HG03432 (cell line): ENCODE measurements around the gene FFAR1.
"Not testable (repeated sequence)": the region's sequence is repeated elsewhere in the genome, so short reads cannot be mapped to it uniquely, and the experiment has no call there.

Source experiments
- ATAC-seq: cut with Tn5 transposase; IDR thresholded peaks from one replicate; pipeline ENCODE4 v1.9.1; 2021; ENCODE audit warnings: mild to moderate bottlenecking, moderate library complexity; ENCODE audit not compliant: unreplicated experiment

Gene FFAR1

DNA sequence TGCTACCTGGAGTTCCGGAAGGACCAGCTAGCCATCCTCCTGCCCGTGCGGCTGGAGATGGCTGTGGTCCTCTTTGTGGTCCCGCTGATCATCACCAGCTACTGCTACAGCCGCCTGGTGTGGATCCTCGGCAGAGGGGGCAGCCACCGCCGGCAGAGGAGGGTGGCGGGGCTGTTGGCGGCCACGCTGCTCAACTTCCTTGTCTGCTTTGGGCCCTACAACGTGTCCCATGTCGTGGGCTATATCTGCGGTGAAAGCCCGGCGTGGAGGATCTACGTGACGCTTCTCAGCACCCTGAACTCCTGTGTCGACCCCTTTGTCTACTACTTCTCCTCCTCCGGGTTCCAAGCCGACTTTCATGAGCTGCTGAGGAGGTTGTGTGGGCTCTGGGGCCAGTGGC is 11.7 kb downstream of the FFAR1 start:
- not testable (repeated sequence) for ATAC-seq

DNA sequence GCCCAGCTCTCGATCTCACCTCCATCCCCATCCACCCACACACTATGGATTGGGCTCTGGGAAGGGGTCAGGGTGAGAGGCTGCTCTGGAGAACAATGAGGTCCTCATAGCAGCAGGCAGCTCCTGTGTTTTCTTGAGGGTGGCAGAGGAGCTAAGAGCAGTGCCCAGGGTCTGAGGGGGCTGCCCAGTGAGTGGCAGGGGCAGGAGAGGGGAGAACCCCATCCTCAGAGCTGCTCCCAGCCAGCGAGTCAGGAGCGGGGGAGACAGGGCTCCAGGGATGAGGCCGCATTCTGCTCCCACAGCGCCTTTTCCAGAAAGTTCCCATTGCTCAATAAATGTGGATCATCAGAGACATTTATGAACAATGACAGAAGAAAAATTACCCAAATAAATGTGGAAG is 12.4 kb downstream of the FFAR1 start:
- ATAC-seq: not testable (repeated sequence)

DNA sequence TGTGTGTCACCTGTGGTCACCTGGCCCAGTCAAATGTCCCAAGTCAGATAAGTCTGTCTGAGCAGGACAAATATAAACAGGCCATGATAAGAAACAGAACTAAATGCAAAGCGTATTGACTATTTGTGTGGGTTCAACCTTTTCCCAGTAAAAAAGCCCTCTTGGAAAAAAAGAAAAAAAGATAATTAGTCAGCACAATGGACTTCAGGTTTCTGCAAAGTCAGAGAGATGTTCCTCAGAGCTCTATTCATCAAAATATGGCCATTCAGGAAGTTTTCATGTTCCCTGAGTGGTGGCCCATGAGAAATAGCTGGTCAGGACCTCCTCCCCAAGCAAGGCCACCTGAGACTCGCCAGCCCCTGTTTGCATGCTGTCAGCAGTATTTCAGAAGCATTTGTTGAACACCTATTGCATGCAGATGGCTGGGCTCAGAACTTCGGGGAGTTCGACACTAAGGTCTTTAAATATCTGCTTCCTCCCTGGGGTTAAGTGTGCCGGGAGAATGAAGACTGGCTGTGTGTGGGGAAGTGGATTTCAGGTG is 13.2 kb downstream of the FFAR1 start:
- no peak for ATAC-seq

DNA sequence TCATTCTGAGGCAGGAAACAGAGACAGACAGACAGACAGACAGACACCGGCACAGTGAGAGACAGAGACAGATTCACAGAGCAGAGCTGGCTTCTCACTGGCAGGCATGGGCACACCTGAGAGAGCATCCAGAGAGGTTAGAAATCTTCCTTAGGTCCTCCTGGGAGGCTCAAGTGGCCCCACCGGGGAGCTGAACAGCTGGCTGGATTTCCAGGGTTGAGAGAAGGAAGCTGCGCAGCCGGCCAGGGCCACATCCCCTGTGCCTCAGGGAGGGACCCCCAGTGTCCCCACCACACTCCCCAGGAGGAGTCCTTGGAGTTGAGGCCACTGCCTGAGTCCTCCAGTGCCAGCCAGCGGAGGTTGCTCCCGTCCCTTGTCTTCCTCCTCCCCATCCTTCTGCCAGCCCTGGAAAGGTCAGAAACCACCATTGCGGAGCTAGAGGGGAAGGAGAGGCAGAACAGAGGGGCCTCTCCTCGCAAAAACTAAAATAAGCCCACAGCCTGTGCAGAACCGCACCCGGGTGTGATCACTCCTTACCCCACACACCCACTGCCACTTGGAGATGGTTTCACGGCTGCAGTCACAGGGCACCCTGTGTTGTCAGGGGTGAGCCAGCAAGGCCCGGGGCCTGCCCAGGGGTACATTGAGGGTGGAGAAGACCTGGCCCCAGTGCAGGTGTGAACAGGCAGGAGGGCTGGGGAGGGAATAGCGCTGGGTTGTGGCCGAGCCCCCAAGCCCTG is 14.7 kb downstream of the FFAR1 start:
- no peak for ATAC-seq

DNA sequence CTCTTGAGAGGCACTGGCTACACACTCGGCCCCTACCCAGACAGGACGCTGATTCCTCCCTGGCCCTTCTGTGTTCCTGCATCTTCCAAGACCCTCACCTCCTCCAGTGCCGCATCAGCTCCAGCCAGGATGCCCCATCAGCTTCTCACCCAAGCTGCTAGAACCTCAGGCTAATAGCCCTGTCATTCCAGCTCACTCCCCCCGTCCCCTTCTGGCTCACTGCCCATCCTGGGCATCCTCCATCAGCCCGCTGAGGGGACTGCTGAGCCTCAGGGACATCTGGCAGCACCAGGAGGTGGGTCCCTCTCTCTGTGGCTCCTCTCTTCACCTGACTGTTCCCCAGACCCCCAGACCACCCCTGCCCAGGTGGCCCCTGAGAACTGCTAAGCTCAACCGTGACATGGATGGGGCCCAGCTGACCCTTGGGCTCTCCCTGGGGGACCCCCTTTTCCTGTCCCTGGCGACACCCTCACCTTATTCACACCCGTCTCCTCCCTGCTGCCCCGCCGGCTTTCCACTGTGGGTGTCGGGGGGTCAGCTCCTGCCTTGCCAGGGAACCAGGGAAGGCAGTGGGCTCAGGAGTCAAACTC is 15.4 kb downstream of the FFAR1 start:
- no peak for ATAC-seq

DNA sequence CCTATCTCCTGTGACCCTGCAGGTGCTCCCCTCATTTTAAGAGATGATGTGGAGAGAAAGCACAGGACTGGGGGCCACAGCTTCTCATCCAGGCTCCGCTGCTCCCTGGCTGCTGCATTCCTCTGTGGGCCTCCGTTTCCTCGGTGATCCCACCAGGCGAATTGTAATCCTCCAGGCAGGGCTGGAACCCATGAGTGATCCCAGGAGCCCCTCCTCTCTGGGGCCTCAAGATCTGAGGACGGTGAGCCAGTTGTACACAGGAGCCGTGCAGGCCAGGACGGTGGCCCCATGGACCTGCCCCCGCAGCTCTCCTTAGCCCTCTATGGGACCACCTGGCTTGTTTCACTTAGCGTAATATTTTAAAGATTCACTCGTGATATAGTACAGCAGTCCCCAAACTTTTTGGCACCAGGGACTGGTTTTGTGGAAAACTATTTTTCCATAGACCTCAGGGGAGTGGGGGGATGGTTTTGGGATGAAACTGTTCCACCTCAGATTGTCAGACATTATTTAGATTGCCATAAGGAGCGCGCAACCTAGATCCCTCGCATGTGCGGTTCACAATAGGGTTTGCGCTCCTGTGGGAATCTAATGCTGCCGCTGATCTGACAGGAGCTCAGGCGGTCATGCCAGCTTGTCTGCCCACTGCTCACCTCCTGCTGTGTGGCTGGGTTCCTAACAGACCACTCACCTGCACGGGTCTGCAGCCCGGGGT is 16.2 kb downstream of the FFAR1 start:
- ATAC-seq: no peak

DNA sequence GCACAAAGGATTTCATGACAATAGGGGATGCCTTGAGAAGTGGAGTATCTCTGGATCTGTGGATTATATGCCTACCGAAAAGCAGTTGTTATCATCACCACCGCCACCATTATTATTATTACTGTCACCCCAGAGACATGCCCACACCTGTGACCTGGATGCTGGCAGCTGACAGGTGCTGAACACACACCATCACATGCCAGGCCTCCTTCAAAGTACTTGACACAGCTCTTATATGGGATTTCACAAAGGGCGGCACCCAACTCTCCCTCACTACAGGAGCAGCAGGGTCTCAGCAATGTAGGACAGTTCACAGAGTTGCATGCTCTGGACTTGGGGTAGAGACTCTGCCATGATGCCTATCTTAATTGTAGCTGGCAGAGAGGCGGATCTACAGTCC is 17.6 kb downstream of the FFAR1 start:
- no peak for ATAC-seq

DNA sequence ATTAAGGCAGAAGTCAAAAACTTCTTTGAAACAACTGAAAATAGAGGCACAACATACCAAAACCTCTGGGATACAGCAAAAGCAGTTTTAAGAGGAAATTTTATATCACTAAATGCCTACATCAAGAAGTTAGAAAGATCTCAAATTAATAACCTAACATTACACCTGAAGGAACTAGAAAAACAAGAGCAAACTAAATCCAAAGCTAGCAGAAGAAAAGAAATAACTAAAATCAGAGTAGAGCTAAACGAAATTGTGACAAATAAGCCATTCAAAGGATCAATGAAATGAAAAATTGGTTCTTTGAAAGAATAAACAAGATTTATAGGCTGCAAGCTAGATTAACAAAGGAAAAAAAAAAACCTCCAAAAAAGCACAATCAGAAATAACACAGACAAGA is 20.7 kb downstream of the FFAR1 start:
- no peak for ATAC-seq

DNA sequence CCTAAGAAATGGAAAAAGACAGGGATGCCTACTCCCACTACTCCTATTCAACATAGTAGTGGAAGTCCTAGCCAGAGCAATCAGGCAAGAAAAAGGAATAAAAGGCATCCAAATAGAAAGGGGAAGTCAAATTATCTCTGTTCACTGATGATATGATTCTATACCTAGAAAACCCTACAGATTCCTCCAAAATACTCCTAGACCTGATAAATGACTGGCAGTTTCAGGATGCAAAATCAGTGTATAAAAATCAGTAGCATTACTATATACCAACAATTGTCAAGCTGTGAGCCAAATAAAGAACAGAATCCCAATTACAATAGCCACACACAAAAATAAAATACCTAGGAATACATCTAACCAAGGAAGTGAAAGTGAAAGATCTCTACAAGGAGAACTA is 21.8 kb downstream of the FFAR1 start:
- ATAC-seq: no peak

DNA sequence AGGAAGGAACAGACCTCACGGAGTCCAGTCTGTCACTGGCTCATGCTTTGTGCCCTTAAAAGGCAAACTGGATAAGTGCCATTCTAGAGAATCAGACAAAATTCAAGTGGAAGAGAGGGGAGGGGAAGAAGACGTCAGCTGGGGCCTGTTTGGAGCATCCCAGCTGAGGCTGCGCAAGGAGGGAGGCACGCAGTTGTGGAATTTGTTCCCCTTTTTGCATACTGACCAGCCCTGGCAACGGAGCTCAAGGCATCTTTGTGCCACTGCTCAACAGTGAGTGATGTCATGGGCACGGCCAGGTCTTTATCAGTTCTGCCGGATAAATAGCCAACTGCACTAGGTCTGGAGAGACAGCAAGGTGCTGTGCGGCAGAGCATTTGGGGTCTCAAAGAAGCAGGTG is 23.0 kb downstream of the FFAR1 start, which contains the start of gene GPR42:
Gene GPR42 (plus strand): TSS at position 347 of the 400 bp plus-strand sequence. CDS start 292 bp downstream, outside the sequence.
- no peak for ATAC-seq

DNA sequence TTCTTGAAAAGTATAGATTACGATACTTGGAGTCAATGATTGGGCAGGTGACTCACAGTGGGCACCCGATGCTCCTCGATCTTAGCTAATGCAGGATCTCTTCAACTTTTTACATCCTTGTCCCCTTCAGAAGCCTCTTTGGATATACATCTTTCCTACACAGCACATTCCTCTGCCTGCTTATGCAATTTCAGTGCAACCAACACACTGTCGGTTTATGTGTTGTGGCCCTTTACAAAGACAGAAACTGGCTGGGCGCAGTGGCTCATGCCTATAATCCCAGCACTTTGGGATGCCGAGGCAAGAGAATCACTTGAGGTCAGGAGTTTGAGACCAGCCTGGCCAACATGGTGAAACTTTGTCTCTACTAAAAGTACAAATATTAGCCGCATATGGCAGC is 25.8 kb downstream of the FFAR1 start:
- no peak for ATAC-seq

DNA sequence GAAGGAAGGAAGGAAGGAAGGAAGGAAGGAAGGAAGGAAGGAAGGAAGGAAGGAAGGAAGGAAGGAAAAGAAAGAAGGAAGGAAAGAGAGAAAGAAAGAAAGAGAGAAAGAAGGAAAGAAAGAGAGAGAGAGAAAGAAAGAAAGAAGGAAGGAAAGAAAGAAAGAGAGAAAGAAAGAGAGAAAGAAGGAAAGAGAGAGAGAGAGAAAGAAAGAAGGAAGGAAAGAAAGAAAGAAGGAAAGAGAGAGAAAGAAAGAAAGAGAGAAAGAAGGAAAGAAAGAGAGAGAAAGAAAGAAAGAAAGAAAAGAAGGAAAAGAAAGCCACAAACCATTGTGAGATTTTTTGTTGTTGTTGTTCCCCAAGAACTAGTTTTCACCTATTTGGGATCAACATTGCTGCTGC is 26.3 kb downstream of the FFAR1 start:
- ATAC-seq: not testable (repeated sequence)

DNA sequence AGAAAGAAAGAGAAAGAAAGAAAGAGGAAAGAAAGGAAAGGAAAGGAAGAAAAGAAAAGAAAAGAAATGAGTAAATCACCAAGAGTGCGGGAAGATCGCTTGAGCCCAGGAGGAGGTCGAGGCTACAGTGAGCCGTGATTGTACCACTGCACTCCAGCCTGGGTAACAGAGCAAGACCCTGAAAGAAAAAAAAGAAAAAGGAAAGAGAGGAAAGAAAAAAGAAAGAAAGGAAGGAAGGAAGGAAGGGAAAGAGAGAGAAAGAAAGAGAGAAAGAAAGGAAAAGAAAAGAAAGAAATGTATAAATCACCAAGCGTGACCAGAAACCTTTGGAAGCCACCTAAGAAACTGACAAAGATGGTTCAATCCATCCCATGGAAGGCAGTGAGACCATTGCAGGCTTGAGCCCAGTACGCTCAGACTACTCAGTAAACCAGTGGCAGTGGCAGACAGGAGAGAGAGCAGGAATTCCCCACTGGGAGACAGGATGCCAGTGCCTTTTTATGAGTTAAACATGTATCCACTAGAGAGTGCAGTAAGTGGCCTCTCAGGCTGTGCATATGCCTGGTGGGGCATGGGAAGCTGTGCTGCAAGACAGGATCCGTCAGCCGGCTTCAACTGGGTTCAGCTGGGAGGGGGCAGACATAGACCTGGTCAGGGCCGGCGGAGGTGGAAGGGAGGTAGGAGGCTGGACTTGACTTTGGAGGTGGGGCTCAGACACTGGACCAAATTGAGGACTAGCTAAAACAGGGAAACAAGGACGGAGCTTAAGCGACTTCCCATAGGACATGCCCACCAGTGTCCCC is 28.0 kb downstream of the FFAR1 start:
- no peak for ATAC-seq

DNA sequence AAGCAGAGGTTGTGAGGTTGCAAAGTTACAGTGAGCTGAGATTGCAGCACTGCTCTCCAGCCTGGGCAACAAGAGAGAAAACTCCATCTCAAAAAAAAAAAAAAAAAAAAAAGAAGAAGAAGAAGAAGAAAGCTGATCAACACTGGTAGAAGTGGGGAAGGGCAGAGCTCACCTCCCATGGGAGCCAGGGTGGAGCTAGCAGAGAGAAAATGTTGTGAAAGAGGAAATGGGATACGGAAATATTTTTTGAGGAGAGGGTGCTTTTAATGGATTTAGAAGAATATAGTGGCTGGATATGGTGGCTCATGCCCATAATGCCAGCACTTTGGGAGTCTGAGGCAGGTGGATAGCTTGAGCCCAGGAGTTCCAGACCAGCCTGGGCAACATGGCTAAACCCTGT is 30.0 kb downstream of the FFAR1 start:
- ATAC-seq: no peak

DNA sequence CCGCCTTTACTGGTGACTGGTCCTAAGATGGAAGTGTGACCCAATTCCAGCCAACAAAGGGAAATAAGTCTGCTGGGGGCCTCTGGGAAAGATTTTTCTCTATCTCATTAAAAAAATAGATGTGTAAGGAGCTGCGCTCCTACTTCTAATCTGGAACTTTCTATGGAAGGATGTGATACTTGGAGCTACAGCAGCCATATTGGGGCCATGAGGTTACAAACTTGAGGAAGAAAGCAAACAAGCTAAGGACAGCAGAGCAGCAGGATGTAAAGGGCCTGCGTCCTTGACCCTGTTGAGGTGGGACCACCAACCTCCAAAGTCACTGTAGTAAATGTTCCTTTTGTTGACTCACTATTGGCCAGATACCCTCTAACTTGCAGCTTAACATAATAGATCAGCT is 30.7 kb downstream of the FFAR1 start:
- no peak for ATAC-seq

DNA sequence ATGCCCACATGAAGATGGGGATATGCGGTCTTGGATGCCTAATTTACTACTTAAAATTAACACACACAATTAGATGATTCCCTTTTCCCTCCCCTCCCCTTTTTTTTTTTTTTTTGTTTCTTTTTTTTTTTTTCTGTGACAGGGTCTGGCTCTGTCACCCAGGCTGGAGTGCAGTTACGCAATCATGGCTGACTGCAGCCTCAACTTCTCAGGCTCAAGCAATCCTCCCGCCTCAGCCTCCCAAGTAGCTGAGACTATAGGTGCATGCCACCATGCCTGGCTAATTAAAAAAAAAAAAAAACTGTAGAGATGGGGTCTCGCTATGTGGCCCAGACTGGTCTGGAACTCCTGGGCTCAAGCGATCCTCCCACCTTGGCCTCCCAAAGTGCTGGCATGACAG is 31.8 kb downstream of the FFAR1 start:
- not testable (repeated sequence) for ATAC-seq

DNA sequence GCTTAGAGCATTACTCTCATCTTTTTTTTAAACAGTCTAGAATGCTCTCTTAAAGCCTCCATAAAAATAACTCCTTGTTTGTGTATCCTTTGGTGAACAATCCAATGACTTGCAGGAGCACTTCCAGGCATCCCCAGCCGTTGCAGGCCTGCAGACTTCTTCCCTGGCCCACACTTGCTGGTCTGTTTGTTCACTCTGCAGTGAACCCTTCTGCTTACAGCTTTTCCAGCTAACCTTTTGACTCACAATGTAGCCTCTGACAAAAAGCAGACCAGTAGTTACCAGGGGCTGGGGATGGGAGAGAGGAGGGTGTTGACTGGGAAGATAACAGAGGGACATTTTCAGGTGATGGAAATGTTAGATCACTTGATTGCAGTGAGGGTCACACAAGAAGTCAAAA is 32.3 kb downstream of the FFAR1 start:
- ATAC-seq: no peak

DNA sequence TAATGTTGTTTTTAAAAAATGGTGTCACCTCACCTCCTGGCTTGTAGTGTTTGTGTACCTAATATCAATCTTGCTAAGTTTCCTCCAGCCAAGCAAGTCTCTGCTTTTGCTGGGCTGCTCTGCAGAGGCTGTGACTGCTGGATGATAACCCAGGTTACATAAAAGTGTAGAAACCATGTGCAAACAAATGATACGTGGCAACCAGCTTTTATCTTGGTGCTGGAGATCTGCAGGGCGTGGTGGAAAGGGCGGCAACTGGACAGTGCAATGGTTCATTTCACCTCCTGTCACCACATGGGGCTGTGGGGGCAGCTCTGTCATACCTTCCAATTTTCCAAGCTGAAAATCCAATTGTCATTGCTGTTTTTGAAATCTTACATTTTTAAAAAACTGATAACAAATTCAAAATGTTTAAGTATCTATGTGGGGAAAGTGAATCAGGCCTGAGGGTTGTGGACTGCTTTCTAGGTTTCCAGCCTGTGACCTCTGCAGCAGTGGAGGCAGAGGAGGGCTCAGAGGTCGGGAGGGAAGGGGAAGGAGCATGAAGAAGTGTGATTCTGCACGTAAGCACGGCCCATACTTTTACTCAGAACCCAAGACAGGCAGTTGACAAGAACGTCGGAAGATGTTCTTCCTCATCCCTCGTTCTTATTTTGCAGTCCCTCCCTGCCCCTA is 32.9 kb downstream of the FFAR1 start:
- no peak for ATAC-seq

DNA sequence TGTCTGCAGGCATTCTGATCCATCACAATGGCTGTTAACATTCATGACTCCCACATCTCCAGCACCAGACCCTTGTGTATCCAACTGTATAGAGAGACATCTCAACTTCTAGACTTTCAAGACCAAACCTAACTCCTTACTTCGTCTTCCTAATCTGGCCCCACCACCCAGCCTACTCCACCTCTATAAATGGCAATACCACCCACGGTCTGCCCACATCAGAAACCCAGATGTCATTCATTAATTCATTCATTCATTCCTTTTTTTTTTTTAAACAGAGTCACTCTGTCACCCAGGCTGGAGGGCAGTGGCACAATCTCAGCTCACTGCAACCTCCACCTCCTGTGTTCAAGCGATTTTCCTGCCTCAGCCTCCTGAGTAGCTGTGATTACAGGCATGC is 33.6 kb downstream of the FFAR1 start:
- no peak for ATAC-seq

DNA sequence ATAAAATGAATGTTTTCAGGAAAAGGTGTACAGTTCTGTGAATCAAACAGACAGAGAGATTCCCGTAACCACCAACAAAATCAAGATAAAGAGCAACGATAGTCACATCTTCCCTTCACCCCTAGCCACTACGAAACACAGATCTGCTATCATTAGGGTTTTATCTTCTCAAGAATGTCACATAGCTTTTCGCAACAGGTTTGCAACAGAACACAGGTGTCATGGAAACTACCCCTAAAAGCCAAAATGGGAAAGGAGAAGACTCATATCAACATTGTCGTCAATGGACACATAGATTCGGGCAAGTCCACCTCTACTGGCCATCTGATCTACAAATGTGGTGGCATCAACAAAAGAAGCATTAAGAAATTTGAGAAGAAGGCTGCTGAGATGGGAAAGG is 34.2 kb downstream of the FFAR1 start:
- no peak for ATAC-seq
